Effector memory CD4-positive, alpha-beta T cell (primary cell): ENCODE measurements around the gene PHC1.
"Not testable (repeated sequence)": the region's sequence is repeated elsewhere in the genome, so short reads cannot be mapped to it uniquely, and the experiment has no call there.

Experiments used
- DNase-seq, 3 donors: peaks; one replicate each; pipeline ENCODE4 v3.0.0-alpha.2; 2020
- H3K27ac ChIP-seq: 2 replicates; pipeline ENCODE4 v1.7.0; 2013; ENCODE audit warnings: mild to moderate bottlenecking, low read length, moderate library complexity; ENCODE audit not compliant: insufficient read depth, poor library complexity, severe bottlenecking
- H3K27me3 ChIP-seq: replicated peaks from 2 replicates; pipeline ENCODE4 v1.7.0; 2013; ENCODE audit warnings: mild to moderate bottlenecking, low read length; ENCODE audit not compliant: insufficient read depth, control insufficient read depth, poor library complexity, severe bottlenecking
- H3K36me3 ChIP-seq: 2 replicates; pipeline ENCODE4 v1.7.0; 2013; ENCODE audit warnings: mild to moderate bottlenecking, low read length, moderate library complexity; ENCODE audit not compliant: control insufficient read depth, insufficient read depth
- H3K4me1 ChIP-seq: 2 replicates; pipeline ENCODE4 v1.7.0; 2013; ENCODE audit warnings: low read length, mild to moderate bottlenecking; ENCODE audit not compliant: control insufficient read depth, insufficient read depth, poor library complexity, severe bottlenecking
- H3K4me3 ChIP-seq: 2 replicates; pipeline ENCODE4 v1.7.0; 2013; ENCODE audit warnings: low read length, low read depth, mild to moderate bottlenecking; ENCODE audit not compliant: insufficient read depth, poor library complexity, severe bottlenecking
- H3K9me3 ChIP-seq: 2 replicates; pipeline ENCODE4 v1.7.0; 2013; ENCODE audit warnings: mild to moderate bottlenecking, low read length, moderate library complexity; ENCODE audit not compliant: control insufficient read depth

PHC1 gene

DNA sequence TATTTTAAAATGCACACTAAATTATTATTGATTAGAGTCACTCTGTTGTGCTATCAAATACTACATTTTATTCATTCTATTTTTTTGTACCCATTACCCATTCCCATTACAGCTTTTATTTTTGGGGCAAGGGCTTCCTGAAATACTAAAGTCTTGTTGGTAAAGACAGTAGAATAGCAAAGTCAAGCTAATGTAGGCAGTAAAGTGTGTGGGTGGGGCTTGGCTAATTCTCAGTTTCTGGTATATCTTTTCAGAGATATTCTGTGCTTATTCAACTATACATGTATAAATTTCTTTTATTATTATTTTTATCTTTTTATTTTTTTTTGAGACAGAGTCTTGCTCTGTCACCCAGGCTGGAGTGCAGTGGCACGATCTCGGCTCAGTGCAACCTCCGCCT, 22.3 kb upstream of the PHC1 start:
- Histone ChIP-seq H3K4me3 (no peak overlapping the region), H3K27me3 (no peaks in the 10 kb centered on the region), H3K36me3 (no peaks in the 10 kb centered on the region), H3K9me3 (no peaks in the 10 kb centered on the region), H3K4me1 (no peaks in the 10 kb centered on the region), H3K27ac (no peak overlapping the region)
- DNase-seq, result no peak

DNA sequence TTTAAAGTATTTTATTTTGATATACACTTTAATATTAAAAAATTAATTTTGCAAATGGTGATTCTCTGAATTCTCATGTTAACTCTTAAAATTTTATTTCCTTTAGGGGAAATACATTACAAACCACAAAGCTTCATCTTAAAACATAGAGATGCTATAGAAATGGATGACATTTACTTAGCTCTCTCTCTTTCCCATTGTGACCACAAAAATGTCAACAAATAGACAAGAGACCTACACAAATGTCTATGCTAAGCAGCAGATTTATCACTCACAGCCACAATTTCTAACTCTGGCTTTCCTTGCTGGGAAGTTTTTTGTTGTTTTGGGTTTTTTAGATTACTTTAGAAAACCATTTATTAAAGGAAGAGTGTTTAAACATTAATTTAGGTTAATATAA, 19.9 kb upstream of the PHC1 start:
- Histone ChIP-seq H3K9me3 (no peaks in the 10 kb centered on the region), H3K4me1 (no peaks in the 10 kb centered on the region), H3K4me3 (no peak overlapping the region), H3K27me3 (no peaks in the 10 kb centered on the region), H3K36me3 (no peaks in the 10 kb centered on the region), H3K27ac (no peak overlapping the region)
- no peak for DNase-seq

DNA sequence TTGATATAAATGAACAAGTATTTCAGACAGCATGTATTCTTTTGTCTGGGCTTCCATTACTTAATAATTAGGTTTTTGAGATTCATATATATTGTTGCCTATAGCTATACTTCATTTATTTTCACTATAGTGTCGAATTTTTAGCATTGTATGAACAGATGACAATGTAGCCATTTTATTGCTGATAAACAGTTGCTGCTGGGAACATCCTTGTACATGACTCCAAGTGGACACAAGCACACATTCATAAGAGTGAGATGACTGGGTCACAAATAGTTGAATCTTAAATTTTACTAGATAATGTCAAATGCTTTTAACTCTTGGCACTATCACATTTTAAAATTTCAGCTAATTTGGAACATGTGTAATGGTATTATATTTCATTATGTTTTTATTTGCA, 19.3 kb upstream of the PHC1 start:
- H3K9me3 ChIP-seq, result no peaks in the 10 kb centered on the region
- no peak for DNase-seq

DNA sequence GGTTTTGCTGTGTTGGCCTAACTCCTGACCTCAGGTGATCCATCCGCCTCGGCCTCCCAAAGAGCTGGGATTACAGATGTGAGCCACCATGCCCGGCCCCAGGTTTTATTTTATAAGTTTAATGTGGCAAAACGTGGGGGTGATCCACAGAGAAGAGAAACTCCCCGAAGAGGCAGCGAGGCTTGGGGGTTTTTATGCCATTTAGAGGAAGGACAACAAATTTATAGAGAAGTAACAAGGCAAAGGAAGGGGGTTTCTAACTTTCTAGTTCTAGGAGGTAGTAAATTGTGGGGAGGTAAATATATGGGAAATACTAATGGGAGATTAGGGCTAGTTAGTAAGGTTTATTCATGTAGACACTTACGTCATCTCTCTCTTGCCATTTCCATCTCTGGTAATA, 17.2 kb upstream of the PHC1 start:
- no peaks in the 10 kb centered on the region for H3K4me1 ChIP-seq
- H3K27me3 ChIP-seq, result no peaks in the 10 kb centered on the region
- H3K4me3 ChIP-seq, result no peak overlapping the region
- no peaks in the 10 kb centered on the region for H3K9me3 ChIP-seq
- DNase-seq, result no peak
- no peaks in the 10 kb centered on the region for H3K36me3 ChIP-seq
- no peak overlapping the region for H3K27ac ChIP-seq

More for the DNA sequence above, 19.3 kb upstream of the PHC1 start:
- no peaks in the 10 kb centered on the region for H3K27me3 ChIP-seq
- no peak overlapping the region for H3K4me3 ChIP-seq
- no peak overlapping the region for H3K27ac ChIP-seq
- H3K4me1 ChIP-seq, result no peaks in the 10 kb centered on the region
- H3K36me3 ChIP-seq, result no peaks in the 10 kb centered on the region

DNA sequence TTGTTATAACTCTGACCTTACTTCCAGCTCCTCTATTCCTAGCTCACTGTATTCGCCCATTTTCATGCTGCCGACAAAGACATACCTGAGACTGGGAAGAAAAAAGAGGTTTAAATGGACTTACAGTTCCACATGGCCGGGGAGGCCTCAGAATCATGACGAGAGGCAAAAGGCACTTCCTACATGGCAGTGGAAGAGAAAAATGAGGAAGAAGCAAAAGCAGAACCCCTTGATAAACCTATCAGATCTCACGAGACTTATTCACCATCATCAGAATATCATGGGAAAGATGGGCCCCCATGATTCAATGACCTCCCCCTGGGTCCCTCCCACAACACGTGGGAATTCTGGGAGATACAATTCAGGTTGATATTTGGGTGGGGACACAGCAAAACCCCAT, 14.5 kb upstream of the PHC1 start:
- H3K36me3 ChIP-seq, result no peaks in the 10 kb centered on the region
- H3K4me1 ChIP-seq, result no peaks in the 10 kb centered on the region
- H3K4me3 ChIP-seq, result no peak overlapping the region
- H3K9me3 ChIP-seq, result no peaks in the 10 kb centered on the region
- no peak for DNase-seq
- H3K27me3 ChIP-seq, result no peaks in the 10 kb centered on the region
- no peak overlapping the region for H3K27ac ChIP-seq

DNA sequence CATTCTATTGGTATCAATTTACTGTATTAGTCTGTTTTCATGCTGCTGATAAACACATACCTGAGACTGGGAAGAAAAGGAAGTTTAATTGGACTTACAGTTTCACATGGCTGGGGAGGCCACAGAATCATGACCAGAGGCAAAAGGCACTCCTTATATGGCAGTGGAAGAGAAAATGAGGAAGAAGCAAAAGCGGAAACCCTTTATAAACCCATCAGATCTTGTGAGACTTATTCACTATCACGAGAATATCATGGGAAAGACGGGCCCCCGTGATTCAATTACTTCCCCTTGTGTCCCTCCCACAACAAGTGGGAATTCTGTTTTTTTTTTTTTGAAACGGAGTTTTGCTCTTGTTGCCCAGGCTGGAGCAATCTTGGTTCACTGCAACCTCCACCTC, 11.6 kb upstream of the PHC1 start:
- H3K9me3 ChIP-seq, H3K4me1 ChIP-seq, H3K27me3 ChIP-seq, H3K36me3 ChIP-seq, DNase-seq, H3K27ac ChIP-seq, H3K4me3 ChIP-seq: not testable (repeated sequence)

DNA sequence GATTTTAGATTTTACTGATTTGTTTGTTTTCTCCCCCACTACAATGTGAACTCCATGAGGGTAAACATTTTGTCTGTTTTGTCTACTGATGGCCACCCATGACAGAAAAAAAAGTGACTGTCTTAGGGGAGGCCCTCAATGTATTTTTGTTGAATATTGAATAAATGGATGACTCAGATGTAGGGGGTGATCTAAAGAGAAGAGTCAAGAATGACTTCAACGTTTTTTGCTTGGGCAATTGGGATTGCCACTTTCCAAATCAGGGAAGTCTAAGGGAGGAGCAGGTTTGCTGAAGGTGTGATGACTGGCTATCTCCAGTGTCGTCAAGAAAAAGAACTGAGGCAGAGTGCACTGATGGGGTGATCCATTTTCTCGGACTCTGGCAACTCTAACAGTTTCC, 10.7 kb upstream of the PHC1 start:
- Histone ChIP-seq H3K4me3 (no peak overlapping the region), H3K27me3 (no peaks in the 10 kb centered on the region), H3K27ac (no peak overlapping the region), H3K4me1 (no peaks in the 10 kb centered on the region), H3K36me3 (no peaks in the 10 kb centered on the region), H3K9me3 (no peaks in the 10 kb centered on the region)
- DNase-seq, result no peak

DNA sequence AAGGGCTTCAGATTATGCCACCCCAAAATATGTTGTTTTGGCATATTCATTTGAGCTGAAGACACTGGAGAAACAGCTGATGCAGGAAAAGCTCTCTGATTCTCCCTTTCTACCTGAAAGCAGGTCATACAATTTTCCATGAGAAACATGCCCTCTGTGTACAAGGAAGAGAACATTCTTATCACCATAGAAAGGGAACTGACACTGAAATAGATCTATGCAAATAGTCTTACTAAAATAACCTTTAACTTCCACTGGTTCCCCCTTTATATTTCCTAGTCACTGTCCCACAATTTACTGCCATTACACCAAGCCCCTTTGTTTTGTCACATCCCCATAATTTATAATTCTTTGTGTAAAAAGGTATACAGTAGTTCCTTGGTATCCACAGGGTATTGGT, 9.6 kb upstream of the PHC1 start:
- no peaks in the 10 kb centered on the region for H3K36me3 ChIP-seq
- DNase-seq, result no peak
- no peaks in the 10 kb centered on the region for H3K4me1 ChIP-seq
- H3K9me3 ChIP-seq, result no peaks in the 10 kb centered on the region
- no peak overlapping the region for H3K4me3 ChIP-seq
- H3K27me3 ChIP-seq, result no peaks in the 10 kb centered on the region
- no peak overlapping the region for H3K27ac ChIP-seq

DNA sequence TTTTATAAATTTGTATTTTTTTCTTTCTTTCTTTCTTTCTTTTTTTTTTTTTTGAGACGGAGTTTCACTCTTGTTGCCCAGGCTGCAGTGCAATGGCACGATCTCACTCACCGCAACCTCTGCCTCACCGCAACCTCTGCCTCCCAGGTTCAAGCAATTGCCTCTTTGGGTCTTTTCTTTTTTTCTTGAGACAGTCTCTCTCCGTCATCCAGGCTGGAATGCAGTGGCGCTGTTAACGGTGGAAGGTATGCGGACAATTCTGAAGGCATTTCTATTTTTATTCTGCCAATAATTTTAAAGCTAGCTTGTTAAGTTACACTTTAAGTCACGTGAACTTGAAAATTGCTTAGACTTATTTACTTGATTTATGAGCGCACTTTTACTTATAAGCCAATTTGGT, 8.8 kb upstream of the PHC1 start:
- no peak for DNase-seq
- no peaks in the 10 kb centered on the region for H3K9me3 ChIP-seq
- no peaks in the 10 kb centered on the region for H3K36me3 ChIP-seq

DNA sequence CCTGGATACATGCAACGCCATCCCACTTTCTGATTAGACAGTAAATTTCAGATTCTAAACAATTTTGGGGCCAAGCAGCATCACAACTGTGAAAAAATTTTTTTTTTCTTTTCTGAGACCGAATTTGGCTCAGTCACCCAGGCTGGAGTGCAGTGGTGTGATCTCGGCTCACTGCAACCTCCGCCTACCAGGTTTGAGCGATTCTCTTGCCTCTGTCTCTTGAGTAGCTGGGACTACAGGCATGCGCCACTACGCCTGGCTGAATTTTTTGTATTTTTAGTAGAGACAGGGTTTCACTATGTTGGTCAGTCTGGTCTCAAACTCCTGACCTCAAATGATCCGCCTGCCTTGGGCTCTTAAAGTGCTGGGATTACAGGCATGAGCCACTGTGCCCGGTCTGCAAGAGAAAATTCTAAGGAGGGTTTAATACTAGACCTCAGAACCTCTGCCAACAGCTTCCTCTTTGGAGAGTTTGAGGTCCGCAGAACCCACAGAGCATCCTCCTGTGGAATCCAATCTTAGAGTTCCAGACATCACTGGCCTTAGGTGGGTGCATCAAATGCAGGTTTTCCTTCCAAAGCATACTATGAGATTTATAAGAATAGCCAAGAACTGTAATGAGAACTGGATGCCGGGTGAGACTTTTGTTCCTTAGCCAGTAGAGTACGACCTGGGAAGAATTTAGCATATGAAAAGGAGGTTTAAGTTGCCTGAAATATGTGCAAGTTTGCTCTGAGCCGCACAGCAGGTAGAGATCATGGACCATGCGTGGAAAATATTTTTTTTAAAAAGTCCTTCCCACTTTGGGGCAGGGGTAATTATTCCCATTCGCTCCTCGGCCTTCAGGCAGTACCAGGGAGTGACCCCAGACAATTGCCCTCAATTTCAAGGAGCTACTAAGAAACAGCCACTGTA, 7.8 kb upstream of the PHC1 start:
- Histone ChIP-seq H3K27ac (no peak overlapping the region), H3K4me1 (no peaks in the 10 kb centered on the region), H3K9me3 (no peaks in the 10 kb centered on the region), H3K27me3 (no peaks in the 10 kb centered on the region), H3K36me3 (no peaks in the 10 kb centered on the region), H3K4me3 (no peak overlapping the region)
- no peak for DNase-seq

More for the DNA sequence above, 8.8 kb upstream of the PHC1 start:
- Histone ChIP-seq H3K4me3 (no peak overlapping the region), H3K4me1 (no peaks in the 10 kb centered on the region), H3K27ac (no peak overlapping the region), H3K27me3 (no peaks in the 10 kb centered on the region)
